ENCODE measurements around the gene ZNF436. TPM values are rescaled to one million over a fixed set of nuclear protein-coding genes. Genes with fewer than 3 reads are reported as not detected.

The ZNF436 gene
- total RNA-seq, 120 experiments from 2014 or later, result 15.3 to 34.8 (median 19.1) TPM

Other genes starting within 250 kb of the ZNF436 start
- gene LUZP1, start 201.0 kb downstream of the ZNF436 start, total RNA-seq, result 100 to 1,000 TPM in 3 of 120 experiments, 10 to 100 TPM in 117; 23.0 to 108 (median 71.6) TPM
- gene HTR1D, start 152.3 kb downstream of the ZNF436 start, total RNA-seq, result 1 to 10 TPM in 97 of 120 experiments, under 1 TPM in 23; 0.32 to 8.1 (median 1.5) TPM
- 100 to 1,000 TPM in 88 of 120 experiments, 10 to 100 TPM in 32; 86.5 to 128 (median 105) TPM for gene HNRNPR, start 25.6 kb downstream of the ZNF436 start, total RNA-seq
- gene TCEA3, start 54.9 kb upstream of the ZNF436 start, total RNA-seq, result 10 to 100 TPM in 83 of 120 experiments, 1 to 10 TPM in 37; 4.4 to 24.9 (median 11.7) TPM
- gene ASAP3, start 114.3 kb upstream of the ZNF436 start, total RNA-seq, result 10 to 100 TPM; 15.5 to 61.0 (median 27.8) TPM
- gene E2F2, start 161.4 kb upstream of the ZNF436 start, total RNA-seq, result 1 to 10 TPM in 1 of 120 experiments, under 1 TPM in 37, not detected in 82; 0.07 to 1.1 (median 0.15) TPM
- 100 to 1,000 TPM in 13 of 120 experiments, 10 to 100 TPM in 107; 20.5 to 247 (median 59.8) TPM for gene ID3, start 189.7 kb upstream of the ZNF436 start, total RNA-seq

Data from dorsolateral prefrontal cortex (tissue), 118 donors.